ENCODE measurements around the gene PCOLCE2.

Gene PCOLCE2

DNA sequence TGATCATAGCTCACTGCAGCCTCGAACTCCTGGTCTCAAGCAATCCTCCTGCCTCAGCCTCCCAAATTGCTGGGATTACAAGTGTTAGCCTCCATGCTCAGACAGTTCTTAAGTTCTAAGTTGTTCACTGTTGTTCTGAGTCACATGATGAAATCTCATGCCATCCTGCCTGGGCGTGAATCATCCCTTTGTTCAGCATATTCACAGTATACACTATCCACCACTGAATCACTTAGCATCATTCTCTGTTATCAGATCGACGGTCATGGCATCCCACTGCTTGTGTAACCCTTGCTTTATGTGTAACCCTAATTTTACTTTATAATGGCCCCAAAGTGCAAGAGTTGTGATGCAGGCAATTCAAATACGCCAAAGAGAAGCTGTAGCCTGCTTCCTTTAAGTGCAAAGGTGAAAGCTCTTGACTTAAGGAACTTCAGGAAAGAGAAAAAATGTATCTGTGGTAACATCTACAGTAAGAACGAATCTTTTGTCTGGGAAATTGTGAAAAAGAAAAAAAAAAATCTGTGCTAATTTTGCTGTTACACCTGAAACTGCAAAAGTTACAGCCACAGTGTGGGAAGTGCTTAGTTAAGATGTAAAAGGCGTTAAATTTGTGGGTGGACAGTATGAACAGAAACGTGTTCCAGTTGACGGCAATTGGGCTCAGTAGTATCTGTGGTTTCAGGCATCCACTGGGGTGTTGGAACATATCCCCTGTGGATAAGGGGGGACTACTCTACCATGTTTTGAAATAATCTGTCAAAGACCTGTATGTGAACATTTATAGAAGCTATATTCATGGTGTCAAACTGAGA is 80.6 kb downstream of the PCOLCE2 start:
- DNase-seq: no peak

DNA sequence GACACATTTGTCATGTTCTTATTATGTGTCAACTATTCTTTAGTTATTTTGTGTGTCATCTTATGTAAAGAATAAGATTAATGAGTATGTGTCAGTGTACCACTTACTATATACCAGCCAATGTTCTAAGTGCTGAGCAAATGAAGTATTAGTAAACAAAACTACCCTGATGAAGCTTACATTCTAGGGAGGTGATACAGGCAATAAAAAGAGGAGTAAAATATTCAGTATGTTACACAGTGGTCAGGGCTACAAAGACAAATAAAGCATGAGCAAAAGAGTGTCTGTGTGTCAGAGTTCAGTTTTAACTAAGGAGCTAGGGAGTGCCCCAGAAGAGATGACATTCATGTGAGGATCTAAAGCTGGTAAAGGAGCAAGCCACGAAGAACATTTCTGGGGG is 86.0 kb downstream of the PCOLCE2 start:
- DNase-seq: no peak

DNA sequence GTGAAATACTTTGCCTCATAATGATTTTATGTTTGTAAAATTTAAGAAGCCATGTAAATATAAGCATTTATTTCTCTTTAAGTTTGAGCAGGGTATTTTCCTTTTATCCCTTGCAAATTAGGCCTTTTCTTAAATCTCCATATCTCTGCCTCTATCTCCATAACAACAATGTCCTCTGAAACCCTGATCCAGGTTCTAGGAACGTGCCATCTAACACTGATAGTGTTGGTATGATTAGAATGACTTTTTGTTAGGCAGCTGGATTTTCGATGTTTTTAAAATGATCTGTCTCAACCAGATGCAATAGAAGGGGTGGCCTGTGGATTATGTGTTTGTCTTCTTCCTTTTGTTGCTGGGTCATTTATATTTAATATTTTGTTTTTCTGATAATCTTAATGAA is 87.1 kb downstream of the PCOLCE2 start:
- DNase-seq: no peak

- no peak for DNase-seq
These were observed 92.1 kb downstream of the PCOLCE2 start for GRCh38 chr3:142796823-142797222.

DNA sequence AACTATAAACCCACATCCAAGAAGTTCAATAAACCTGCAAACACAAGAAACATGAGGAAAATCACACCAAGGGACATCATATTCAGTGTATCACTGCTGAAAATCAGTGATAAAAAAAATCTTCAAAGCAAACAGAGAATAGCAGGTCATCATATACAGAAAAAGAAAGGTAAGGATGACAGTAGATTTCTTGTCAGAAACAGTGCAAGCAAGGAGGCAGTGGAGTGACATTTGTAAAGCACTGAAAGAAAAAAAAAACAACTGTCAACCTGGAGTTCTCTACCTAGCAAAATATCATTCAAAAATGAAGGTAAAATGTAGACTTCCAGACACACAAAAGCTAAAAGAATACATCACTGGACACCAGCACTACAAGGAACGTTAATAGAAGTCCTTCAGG is 93.6 kb downstream of the PCOLCE2 start:
- DNase-seq: no peak

DNA sequence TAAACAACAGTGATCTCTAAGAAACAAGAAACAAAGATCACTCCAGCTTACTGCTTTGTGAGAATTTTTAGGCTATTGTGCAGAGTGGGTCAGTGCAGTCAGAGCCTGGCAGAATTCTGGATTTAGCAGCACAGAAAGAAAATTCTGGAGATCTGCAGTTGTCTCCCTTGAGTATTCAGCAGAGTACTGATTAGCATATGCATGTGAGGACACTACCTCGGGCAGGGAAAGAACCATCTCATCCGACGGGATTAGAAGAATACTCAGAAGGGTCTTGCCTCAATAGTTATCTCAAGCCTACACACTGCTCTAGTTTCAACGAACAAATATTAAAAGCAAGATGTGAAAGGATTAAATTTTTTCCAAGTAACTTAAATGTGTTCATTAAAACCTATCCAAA is 94.4 kb downstream of the PCOLCE2 start:
- no peak for DNase-seq

DNA sequence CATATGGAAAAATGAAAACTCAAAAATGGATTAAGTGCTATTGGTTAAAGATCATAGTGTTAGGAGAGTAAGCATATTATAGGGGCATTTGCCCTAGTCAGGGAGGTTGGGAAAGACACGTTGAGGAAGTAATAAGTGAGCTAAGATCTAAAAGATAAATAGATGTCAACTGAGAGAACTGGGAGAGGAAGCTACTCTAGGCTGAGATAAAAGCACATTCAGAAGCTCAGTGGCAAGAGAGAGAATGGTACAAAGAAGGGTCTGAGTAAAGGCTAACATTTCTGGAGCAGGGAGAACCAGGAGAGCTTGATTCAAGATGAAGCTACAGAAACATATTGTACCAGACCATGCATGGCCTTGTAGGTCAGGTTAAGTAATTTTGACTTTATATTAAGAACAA is 101.2 kb downstream of the PCOLCE2 start:
- DNase-seq: no peak

DNA sequence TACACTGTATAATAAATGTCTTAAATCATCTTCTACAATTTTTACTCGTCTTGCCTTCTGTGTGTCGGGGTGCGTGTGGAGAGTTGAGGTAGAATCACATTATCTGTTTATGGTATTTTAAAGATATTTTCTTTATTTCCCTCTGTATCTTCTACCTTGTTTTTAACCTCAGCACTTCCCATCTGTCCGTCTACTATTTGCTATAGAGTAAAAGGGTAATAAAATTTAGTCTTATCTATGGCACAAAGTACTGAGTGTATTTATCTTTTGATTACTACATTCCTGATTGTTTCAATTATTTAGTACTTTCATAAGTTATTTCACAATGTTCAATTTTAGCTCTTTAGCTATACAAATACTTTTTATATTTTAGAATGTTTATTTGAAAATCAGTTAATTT is 102.9 kb downstream of the PCOLCE2 start:
- DNase-seq: no peak

DNA sequence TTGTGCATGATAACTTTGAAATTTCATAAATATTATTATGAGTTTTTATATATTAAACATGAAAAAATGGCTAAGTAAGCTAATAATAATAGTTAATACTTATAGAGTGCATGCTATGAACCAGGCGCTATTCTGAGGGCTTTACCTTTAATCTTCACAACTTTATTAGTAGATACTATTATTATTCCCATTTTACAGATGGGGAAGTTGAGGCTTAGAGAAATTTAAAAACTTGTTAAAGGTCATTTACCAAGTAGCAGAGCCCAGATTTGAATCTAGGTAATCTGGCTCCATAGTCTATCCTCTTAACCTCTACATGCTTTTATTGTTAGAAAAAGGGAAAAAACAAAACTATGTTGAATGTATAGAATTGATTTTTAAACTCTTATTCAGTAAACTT is 104.7 kb downstream of the PCOLCE2 start:
- no peak for DNase-seq

DNA sequence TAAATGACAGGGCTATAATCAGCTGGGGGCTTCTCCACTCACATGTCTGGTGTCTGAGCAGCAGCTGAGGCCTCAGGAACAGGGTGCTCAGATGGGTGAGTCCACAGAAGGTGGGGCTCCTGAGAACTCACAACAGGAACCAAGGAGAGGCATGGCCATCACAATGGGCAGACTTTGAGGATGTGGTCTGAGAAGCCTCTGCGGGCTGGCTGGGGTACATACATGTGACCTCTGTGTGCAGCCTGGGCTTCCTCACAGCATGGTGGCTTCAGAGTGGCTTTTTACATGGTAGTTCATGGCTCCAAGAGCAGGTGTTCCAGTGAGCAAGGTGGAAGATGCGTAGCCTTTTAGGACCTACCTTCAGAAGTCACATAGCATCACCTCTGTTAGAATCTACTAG is 106.3 kb downstream of the PCOLCE2 start:
- DNase-seq: no peak

DNA sequence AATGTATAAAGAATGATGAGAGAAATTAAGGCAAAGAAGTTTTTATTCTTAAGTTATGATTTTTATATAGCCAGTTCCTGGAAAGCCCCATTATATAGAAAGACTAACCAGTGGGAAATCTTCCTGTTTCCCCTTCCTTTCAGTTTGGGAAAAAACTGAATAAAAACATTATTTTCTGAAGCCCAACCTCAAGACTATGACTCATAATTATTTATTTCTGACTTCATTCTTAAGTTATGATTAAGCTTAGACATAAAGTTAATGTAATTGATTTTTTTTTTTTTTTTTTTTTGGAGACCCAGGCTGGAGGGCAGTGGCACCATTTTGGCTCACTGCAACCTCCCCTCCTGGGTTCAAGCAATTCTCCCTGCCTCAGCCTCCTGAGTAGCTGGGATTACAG is 109.3 kb downstream of the PCOLCE2 start:
- DNase-seq: no peak

GRCh38 chr3:142778541-142778940 is 110.3 kb downstream of the PCOLCE2 start:
- DNase-seq: no peak

DNA sequence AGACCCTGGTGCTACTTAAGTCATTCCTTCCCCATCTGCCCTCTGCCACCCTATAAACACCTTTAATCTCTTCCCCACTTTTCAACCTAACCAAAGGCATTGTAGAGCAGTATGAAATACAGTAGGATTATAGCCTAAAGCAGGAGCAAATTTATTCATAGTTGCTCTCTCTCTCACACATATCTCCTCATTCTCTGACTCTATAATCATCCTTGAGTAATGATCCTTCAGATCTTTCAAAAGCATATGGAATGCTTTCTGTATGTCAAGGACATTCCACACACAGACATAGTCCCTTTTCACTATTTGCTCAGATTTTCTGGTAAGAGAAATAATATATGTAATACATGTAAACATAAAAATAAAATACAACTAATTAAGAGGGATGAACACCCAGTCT is 111.0 kb downstream of the PCOLCE2 start:
- no peak for DNase-seq

- no peak for DNase-seq
These were observed 120.5 kb downstream of the PCOLCE2 start for GRCh38 chr3:142768338-142768737.

All from NCI-H345 (cell line).